ENCODE data around the gene PXN.

PXN gene
- 7.8 to 171 (median 42.8) reads per million in 17 experiments for total RNA-seq

DNA sequence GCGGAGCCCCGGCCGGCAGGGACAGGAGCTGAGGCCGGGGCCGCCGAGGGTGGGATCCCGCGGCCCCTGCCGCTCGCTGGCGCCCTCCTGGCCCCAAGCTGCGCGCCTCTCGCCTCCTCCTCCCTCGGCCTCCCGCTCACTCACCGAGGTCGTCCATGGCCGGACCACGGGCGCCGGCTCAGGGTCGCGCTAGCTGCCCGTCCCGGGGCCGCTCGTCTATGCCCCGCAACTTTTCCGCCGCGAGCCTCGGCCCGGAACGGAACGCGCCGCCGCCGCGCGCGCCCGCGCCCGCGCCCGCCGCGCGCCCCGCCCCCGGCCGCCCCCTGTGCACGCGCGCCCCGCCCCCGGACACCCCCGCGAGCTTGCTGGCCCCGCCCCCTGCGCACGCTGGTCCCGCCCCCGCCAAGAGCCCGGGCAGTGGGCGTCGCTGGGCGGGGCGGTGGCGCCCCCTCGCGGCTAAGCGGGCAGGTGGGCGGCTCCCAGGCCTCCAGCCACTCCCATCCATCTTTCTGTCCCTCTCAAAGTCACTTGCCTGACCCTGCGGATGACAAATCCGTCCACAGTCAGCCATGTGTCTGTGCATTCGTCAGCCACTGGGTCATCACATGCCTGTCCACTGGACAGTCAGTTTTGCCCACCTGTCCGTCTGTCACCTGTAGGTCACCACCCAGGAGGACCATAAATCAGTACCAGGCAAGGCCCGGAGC lies at the start of gene PXN:
Gene PXN (minus strand): TSS at position 258 of the 707 bp plus-strand sequence. CDS start 101 bp downstream, at position 157.
- peak; percentile 84 to 97 (median 92) for DNase-seq

DNA sequence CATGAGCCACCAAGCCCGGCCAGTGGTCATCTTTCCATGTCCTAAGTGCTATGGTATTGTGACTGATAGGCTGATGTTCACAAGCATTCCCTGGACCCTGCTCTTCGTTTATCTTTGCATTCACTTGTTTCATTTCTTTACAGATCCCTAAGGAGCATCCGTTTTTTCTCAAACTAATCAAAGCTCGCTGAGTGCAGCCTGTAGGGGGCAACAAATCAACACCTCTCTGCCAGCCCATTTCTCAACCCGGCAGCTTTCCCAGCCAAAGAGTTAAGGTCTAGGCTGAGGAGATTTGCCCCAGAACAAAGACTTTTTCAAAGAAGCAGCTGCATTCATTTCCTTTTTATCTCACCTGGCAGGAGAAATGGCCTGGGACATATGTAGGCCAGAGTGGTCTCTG lies 48.7 kb upstream of the PXN start:
- DNase-seq, result no peak

DNA sequence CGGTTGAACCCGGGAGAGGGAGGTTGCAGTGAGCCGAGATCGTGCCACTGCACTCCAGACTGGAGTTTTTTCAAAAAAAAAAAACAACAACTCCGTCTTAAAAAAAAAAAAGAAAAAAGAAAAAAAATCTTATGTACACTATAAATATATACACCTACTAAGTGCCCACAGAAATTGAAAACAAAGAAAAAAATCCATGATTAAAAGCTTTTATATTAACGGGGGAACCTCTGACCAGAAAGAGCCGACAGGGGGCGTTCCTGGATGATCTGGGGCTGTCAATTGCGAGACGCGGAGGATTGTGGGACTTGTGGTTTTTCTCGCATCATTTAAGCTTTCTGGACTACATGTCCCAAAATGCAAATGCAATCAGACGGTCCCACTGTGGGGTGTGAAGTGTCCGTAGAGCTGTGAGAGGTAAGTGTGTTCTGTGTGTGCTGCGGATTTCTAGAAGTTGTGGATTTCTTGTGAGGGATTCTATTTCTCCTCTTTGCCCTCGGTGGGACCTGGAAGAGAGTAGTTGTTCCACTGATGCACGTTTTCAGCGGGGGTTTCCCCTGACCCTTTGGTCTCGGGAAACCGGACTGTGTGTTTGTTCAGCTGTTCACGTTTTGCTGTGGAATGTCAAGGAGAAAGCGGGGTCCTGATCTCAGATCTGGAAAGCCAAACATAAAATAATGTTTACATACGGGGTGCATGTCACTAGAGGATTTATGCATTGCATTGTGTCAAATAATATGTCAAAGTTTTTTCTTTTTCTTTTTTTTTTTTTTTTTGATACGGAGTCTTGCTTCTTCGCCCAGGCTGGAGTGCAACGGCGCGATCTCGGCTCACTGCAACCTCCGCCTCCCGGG lies 36.7 kb upstream of the PXN start, which contains the start of gene SIRT4:
Gene SIRT4 (plus strand): TSS at position 360 of the 854 bp plus-strand sequence. CDS start 1,241 bp downstream, outside the sequence.
- DNase-seq, result peak; percentile 94 to 97 (median 96)

DNA sequence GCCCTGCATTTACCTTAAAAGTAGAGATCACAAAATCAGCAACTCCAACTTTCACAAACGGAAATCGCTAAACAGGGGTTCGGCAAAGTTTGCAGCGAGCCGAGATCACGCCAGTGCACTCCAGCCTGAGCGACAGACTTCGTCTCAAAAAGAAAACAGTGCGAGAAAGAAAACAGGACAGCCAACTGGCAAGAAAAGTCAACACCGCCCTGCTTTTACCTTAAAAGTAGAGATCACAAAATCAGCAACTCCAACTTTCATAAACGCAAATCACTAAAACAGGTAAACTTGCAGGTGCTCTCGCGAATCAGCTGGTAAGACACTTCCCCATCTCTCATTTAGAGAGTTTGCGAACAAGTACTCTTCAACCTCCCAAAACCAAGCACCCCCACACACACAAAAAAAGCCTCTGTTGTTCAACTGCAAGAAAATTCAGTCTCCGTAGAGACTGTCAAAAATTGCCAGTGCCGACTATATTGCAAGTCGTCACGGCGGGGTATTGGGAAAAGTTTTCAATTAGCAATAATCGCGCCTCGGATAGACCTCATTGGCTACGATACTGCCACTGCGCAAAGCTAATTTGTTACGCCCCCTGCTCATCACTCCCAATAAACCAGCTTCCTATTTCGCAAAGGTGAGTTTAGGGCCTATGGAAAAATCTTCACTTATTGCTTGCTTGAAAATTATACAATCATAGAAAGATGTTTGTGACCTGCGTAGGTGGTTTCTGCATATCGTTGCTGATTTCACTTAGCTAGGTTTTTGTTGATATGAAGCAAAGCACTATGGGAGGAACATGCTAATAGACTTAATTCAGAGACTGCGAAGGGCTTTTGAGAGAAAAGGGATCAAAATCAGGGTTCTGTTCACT lies 27.4 kb upstream of the PXN start, which contains the start of gene RNU4-1:
Gene RNU4-1 (minus strand): TSS at position 577 of the 871 bp plus-strand sequence.
- peak; percentile 86 to 95 (median 92) for DNase-seq

DNA sequence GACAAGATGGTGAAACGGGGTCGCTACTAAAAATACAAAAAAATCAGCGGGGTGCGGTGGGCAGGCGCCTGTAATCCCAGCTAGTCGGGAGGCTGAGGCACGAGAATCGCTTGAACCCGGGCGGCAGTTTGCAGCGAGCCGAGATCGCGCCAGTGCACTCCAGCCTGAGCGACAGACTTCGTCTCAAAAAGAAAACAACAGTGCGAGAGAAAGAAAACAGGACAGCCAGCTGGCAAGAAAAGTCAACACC lies 26.8 kb upstream of the PXN start:
- no peak for DNase-seq

DNA sequence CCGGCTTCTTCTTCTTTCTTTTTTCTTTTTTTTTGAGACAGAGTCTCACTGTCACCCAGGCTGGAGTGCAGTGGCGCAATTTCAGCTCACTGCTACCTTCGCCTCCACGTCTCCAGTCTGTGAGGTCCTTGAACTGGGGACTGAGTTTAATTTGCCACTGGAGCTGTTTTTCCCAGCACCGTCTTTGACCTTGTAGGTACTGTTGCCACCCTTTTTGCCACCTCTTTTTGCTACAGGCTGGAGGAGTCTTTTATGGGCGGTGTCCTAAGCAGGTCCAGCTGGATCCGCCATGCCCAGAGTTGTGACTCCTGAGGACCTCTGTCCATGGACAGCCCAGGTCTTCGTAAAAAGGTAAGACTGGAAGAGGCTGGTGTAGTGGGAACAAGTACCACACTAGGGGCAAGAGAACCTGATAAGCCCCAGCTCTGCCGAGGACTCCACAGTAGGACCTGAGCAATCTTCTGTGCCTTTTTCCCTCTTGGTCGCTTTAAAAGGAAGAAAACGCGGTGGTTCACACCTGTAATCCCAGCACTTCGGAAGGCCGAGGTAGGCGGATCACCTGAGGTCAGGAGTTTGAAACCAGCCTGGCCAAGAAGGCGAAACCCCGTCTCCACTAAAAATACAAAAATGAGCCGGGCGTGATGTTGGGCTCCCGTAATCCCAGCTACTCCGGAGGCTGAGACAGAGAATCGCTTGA lies 25.2 kb upstream of the PXN start:
- DNase-seq, result peak; percentile 41 to 66 (median 55)

DNA sequence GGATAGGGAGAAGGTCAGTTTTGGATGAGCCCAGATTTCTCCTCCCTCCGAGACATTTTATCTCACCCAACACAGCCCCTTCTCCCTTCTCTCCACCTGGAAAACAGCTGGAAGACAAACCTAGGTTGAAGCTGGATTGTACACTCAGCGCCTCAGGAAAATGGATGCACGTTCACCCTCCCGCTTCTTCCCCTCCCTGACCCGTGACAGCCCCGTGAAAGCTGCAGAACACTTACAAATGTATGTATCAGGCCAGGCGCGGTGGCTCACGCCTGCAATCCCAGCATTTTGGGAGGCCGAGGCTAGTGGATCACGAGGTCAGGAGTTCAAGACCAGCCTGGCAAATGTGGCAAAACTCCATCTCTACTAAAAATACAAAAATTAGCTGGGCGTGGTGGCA lies 22.0 kb upstream of the PXN start:
- no peak for DNase-seq

DNA sequence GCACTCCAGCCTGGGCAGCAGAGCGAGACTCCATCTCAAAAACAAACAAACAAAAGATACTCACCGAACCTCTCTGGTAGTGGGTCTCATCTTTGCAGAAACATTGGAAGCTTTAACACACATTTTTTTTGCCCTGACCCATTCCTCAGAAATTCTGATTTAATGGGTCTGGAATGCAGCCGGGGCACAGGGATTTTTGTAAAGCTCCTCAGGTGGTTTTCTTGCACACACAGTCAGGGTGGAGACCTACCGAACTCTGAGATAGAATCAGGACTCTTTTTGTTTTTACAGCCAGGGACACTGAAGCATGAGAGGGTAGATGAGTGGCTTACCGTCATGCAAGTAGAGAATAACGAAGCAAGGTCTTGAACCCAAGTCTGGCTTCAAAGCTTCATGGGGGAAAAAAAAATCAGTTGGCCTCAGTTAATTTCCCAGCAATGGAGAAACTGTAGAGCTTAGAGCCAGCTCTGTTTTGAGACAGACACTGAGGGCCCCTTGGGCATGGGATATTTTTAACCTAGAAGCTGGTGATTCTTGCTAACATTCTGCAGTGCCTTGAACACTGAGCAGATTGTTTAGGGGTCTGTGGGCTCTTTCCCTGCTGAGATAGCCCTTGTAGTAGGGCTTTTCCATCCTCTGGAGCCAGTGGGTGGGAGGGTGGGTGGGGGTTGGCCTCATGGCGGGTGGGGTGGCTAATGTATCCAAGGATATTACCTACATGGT lies 21.4 kb upstream of the PXN start:
- no peak for DNase-seq

DNA sequence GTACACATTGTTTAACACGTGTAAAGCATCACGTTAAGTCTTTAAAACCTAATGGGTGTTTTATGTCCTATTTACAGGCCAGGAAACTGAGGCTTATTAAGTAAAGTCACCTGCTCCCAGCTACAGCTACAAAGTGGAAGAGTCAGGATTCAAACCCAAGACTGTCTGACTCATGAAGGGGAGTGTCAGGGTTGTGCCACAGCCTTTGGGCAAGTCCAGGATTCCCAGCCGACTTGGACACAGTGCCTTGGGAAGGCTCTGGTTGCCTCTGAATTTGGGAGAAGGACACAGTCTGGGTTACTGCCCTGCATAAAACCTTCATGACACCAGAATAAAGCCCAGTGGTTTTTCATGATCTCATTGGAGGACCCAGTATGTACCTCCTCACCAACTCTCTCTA lies 18.9 kb upstream of the PXN start:
- no peak for DNase-seq

DNA sequence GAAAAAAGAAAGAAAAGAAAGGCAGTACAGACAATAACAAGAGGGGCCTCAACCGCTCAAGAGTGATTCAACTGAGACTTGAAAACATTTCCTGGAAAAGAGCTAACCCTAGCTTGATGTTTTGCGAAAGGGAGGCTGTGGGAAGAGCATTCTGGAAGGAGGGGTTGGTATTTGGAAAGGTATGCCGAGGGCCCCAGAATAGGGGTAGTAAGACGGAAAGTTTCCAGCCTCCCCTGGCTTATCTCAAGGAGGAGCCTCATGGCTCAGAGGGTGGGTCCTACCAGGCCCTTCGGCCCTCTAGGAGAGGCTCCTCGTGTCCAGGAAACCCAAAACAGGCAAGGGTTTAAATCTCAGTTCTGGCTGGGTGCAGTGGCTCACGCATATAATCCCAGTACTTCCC lies 17.8 kb upstream of the PXN start:
- DNase-seq, result no peak

DNA sequence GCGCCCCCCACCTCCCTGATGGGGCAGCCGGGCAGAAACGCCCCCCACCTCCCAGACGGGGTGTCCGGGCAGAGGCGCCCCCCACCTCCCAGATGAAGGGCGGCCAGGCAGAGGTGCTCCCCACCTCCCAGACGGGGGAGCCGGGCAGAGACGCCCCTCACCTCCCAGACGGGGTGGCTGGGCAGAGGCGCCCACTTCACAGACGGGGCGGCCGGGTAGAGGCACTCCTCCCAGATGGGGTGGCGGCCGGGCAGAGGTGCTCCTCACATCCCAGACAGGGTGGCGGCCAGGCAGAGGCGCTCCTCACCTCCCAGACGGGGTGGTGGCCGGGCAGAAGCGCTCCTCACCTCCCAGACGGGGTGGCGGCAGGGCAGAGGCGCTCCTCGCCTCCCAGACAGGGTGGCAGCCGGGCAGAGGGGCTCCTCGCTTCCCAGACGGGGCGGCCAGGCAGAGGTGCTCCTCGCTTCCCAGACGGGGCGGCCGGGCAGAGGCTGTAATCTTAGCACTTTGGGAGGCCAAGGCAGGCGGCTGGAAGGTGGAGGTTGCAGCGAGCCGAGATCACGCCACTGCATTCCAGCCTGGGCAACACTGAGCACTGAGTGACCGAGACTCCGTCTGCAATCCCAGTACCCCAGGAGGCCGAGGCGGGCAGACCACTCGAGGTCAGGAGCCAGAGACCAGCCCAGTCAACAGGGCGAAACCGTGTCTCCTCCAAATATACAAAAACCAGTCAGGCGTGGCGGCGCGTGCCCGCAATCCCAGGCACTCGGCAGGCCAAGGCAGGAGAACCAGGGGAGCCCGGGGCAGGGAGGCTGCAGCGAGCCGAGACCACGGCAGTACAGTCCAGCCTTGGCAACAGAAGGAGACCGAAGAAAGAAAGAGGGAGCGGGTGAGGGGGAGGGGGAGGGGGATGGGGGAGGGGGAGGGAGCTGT lies 12.9 kb upstream of the PXN start:
- DNase-seq, result no peak

DNA sequence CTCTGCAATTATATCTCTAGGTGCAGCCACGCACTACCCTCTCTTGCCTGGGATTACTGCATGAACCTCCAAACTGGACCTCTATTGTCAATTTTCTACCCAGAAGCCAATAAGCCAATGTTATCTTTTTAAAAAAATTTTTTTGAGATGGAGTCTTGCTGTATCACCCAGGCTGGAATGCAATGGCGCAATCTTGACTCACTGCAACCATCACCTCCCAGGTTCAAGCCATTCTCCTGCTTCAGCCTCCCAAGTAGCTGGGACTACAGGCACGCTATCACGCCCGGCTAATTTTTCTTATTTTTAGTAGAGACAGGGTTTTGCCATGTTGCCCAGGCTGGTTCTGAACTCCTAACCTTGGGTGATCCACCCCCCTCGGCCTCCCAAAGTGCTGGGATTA lies 11.2 kb upstream of the PXN start:
- DNase-seq, result no peak

DNA sequence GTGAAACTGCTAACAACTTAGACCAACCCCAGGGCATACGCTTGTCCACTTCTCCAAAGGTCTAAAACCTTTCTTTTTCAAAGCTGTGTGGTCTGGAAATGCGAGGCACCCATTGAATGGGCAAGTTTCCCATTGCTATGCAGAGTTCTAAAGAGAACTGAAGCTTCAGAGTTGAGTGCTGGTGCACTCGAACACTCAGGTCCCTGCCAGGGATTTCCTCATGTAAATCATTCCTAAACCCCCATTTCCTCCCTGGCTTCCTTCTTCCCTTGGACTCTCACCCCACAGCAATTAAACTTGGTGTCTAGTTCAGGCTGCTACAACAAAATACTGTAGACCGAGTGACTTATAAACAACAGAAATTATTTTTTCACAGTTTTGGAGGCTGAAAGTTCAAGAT lies 2.2 kb upstream of the PXN start:
- DNase-seq, result peak in 1 of 4 experiments; percentile 15

DNA sequence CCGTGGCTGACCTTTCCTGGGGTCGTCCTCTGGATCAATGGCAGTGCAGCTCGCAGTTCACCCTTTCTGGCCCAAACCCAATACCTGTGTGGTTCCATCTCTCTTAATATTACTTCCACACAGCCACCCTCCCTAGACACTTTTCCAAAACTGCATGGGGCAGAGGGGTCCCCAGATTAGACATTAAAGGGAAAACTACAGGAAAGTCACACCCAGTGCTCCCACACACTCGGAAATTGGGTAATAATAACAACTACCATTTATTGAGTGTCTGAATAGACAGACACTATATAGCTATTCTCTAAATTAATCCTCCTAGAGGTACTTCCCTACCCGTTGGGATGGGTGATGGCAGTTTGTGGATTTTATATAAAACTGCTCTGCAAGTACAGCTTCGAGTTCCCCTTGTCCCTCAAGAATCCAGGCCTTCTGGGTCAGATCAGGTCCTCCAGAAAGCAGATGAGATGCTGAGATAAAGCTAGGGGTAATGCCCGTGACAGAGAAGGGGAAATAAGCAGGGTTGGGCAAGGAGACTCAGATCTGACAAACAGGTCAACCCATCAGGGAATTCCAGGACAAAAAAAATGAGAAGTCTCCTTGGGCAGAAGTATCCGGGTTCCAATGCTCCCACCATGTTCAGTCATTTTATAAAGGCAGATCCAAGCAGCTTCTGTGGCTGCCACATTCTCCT lies 795 bp upstream of the PXN start:
- DNase-seq, result peak in 3 of 4 experiments; percentile 35 to 56 (median 40)

DNA sequence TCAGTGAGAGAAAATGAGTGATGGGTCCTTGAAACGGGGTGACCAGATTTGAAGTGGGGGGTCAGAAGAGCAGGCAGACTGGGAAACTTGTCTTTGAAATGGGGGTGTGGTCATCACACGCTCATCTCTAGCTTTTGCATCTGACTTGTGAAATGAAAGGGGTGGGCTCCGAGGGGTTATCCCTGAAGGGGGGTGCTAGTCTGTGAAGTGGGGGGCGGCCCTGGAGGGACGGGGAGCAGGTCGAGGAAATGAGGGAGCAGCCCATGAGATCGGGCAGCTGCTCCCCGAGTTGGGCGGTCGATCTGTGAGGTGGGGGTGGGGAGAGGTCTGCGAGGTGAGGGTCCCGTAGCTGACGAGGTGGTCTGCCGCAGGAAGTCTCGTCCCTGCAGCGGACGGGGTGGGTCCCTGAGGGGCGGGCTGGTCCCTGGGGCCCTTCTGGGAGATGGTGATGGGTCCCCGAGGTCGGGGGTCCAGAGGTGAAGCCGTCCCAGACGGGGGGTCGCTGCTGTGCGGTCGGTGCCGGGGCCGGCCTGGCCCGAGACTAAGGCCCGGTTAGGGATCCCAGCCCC lies 542 bp downstream of the PXN start:
- DNase-seq, result no peak

DNA sequence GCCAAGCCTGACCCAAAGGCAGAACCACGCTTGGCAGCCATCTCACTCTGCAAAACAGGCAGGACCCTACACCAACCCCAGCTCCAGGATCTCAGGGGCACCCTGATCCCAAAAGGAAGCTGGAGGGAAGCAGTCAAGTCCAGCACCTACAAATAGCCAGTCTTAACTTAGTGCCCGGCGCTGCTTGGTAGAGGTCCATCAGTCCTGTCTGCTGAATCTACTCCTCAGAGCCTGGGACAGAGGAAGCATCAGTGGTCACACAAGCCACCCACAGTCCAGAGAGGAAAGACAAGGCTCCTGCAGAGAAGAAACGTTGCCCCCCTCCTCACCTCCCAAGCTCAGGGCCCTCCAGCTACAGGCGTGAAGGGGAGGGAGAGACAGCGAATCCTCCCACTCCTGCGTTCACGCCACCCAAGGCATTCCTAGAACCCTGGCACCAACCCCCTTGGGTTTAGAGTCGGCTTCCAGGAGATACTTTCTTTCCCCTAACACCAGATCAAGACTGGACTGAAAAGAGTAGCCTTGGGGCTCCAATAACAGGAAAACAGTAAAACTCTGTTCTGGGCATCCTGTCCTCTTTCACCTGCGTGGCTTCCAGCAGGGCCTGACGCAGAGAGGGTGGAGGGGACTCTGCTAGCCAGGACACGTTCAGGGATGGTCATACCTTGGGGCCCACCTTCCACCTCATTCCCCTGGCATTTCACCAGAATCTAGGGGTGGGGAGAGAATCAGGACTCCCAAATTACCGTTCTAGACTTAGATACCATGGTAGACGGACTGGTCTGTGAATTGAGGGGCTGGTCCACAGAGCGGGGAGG lies 1.2 kb downstream of the PXN start:
- peak in 3 of 4 experiments; percentile 31 to 38 (median 35) for DNase-seq

DNA sequence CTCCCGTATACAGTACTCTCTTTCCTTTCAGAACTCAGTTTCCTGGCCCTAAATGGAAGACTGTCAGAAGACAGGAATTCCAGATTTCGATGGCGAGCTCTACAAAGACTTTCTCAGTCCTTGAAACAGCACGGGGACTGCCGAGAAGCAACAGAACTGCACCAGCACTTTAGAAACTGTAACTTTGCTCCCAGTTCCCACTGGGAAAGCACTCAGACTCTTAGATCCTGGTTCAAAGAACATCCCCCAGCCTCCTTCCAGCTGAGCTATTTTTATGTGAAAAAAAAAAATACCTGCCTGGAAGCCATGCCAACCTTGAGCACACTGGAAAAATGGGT lies 1.8 kb downstream of the PXN start:
- DNase-seq, result no peak

Measured in suppressor macrophage (primary cell).